Inflammatory macrophage (primary cell): Measurements from ENCODE around the gene RPS6KB2.
A peak's percentile ranks its signal among the peaks of the same experiment; 100 is the strongest.
"Not testable (repeated sequence)": the region's sequence is repeated elsewhere in the genome, so short reads cannot be mapped to it uniquely, and the experiment has no call there.

Experiments used
- DNase-seq, 2 donors: peaks; one replicate each; pipeline ENCODE4 v3.0.0-alpha.2; 2020 to 2022

The RPS6KB2 gene

DNA sequence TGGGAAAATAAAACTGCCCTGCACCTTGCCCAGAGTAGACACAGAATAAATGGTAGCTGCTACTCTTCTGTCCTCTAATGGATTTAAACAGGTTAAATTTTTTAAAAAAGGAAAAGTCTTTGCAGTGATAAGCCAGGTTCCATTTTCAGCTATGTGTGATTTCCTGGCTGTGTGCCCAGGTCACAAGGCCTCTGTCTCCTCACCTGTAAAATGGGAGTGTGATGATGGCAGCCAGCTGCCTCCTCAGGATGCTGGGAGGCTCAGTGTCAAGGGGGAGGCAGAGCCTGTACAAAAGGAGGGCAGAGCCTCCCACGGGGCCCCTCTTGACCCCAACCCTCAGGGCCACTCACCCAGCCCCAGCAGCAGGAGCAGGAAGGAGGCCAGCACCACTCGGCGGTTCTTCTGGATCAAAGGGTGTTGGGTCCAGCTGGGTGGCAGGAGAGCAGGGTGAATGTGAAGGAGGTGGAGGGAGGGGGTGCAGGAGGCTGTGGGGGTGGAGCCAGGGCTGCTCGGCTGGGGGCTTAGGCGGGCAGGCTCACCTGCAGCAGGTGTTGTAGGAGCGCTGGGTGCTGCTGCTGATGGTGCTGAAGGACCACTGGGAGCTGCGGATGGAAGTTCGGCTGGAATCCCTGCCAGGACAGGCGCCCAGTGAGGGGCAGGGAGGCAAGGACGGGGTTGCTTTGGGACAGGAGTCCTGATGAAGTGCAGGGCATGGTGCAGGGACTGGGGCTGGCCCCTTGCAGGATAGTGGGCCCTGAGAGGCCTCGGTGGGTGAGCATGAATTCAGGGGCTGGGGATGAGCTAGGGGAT, 38.9 kb downstream of the RPS6KB2 start:
- no peak for DNase-seq

DNA sequence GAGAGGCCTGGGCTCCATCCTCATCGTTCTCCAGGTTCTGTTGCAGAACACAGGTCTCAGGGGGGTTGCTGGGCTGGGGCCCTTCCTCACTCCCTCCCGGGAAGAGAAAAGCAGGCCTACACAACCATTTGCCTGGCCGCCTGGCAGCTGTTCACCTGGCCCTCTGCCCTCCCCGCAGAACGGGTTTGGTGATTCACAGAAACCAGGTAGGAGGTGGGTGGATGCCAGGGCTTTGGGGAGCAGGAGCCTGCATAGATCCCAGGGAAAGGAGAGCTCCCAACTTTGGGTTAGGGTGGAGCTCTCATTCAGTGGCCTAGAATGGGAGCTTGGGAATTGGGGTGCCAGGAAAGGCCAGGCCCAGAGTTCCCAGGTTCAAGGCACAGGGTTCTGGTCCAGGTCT, 39.8 kb downstream of the RPS6KB2 start:
- DNase-seq = no peak

DNA sequence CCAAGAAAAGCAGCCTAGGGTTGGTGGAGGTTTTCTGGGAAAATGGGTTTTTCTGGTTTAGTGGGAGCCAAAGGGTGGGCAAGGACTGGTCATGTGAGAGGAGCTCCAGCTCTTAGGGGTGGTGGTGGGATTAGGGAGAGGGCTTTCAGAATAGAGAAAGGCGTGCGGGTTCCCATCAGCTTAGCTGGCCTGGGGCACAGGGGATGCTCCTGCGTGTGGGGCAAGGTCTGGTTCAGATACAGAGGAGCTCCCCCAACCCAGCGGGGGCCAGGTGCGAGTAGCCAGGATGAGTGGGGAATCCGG, 40.1 kb downstream of the RPS6KB2 start:
- DNase-seq = no peak

DNA sequence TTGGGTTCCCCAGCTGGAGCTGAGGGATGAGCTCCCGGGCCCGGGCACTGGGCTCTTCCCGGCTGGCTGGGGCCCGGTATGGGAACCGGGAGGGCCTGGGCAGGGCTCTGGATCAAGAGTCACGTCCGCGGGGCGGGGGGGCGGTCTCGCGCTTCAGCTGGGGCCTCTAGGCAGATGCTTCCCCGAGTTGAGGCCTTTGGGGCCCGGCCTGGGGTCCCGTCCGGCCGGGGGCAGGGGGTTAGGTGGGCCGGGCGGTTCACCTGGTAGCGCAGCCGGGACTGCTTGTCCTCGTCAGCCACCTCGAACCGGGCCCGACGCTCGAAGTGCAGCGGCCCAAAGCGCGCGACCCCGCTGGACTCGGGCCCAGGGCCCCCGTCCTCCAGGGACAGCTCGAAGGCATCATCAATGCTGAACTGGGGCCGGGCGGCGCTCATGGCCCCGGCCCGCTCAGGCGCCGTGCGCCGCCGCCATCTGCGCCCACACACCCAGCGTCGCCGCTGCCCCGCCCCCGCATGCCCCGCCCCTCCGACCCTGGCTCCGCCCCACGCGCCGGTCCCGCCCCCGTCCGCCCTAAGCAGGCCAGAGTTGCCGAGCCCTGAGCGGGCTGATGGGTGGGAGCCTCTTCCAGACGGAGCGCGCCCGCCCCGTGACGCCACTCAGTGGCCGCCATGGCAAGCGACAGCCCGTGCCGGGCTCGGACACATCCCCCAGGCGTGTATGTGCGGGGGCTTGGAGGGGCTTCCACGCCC, 40.6 kb downstream of the RPS6KB2 start, which contains the start of gene TMEM134:
Gene TMEM134, minus strand, starts transcription at position 493 of the 749 bp plus-strand sequence. Its CDS starts 59 bp downstream, at position 434.
- peak; percentile 91 to 96 for DNase-seq

DNA sequence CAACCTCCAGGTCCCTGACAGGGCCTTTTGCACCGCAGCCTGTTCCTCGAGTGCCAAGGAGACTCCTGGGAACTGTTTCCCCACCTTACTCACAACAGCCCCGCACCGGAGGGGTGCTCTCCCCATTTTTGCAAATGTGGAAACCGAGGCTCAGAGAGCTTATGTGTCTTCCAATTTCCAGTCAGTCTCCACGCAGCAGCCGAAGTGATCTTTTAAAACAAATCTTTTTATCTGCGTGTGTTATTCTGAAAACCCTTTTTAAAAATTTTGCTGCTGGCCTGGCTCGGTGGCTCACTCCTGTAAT, 41.2 kb downstream of the RPS6KB2 start:
- DNase-seq = peak in 1 of 2 donors; percentile 3

DNA sequence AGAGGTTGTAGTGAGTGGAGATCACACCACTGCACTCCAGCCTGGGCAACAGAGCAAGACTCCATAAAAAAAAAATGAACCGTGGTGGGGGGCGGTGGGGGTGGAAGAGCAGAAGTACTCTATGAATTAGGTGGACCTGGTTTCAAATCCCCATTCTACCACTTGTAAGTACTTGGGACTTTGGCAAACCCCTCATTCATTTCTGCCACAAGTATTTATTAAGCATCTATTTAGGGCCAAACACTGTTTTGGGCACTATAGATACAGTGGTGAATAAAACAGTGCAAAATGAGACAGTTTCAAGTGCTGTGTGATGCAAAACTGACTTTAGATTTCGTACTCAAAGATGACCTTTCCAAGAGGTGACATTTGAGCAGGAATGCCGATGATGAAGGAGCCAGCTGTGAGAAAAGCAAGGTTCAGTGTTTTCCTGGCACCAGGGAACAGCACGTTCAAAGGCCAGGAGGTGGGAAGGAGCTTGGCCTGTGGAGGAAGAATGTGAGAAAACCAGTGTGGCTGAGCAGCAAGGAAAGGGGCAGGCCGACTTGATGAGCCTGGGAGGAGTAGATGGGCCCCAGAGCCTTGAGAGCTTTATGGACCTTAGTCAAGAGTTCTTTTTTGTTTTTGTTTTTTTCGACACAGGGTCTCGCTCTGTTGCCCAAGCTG, 42.2 kb downstream of the RPS6KB2 start:
- no peak for DNase-seq

DNA sequence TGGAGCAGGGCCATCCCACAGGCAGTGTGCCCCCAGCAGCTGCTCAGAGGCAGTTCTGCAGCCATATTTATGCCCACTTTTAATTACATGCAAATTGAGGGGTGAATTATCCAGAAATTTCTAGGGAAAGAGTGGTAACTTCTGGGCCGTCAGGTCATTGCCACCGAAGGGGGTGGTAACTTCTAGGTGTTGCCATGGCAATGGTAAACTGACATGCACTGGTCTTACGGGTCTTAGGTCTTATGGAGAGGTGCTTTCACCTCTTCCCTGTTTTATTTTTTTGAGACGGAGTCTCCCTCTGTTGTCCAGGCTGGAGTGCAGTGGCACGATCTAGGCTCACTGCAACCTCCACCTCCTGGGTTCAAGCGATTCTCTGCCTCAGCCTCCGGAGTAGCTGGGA, 44.6 kb downstream of the RPS6KB2 start:
- DNase-seq = no peak

DNA sequence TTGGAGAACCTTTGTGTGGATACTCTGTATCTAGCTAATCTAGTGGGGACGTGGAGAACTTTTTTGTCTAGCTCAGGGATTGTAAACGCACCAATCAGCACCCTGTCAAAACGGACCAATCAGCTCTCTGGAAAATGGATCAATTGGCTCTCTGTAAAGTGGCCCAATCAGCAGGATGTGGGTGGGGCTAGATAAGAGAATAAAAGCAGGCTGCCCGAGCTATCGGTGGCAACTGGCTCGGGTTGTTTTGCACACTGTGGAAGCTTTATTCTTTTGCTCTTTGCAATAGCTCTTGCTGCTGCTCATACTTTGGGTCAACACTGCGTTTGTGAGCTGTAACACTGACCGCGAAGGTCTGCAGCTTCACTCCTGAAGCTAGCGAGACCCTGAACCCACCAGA, 48.4 kb downstream of the RPS6KB2 start:
- DNase-seq = not testable (repeated sequence)

DNA sequence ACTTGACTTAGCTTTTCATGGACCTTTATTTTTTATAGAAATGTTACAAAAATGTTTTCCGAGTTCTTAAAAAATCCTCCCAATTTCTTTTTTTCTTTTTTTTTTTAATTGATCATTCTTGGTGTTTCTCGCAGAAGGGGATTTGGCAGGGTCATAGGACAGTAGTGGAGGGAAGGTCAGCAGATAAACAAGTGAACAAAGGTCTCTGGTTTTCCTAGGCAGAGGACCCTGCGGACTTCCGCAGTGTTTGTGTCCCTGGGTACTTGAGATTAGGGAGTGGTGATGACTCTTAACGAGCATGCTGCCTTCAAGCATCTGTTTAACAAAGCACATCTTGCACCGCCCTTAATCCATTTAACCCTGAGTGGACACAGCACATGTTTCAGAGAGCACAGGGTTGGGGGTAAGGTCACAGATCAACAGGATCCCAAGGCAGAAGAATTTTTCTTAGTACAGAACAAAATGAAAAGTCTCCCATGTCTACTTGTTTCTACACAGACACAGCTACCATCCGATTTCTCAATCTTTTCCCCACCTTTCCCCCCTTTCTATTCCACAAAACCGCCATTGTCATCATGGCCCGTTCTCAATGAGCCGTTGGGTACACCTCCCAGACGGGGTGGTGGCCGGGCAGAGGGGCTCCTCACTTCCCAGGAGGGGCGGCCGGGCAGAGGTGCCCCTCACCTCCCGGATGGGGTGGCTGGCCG, 49.2 kb downstream of the RPS6KB2 start:
- DNase-seq = not testable (repeated sequence)

DNA sequence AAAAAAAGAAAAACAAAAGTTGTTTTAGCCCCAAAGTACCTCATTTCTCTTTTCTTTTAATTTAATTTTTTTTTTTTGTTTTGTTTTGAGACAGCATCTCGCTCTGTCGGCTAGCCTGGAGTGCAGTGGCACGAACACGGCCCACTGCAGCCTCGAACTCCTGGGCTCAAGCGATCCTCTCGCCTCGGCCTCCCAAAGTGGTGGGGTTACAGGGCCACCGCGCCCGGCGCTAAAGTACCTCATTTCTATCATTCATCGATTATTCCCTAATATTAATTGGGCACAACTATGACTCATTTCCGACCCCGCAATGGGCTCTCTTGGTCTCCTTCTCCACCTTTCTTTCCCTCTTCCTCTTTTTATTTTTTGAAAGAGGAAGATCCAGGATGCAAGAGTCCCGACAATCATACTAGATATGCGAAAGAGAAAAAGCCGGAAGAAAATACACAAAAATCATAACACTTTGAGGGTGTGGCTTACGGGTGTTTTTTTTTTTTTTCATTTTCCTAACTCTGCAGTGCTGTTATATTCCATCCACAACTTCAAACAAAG, 54.1 kb downstream of the RPS6KB2 start:
- peak in 1 of 2 donors; percentile 77 for DNase-seq

DNA sequence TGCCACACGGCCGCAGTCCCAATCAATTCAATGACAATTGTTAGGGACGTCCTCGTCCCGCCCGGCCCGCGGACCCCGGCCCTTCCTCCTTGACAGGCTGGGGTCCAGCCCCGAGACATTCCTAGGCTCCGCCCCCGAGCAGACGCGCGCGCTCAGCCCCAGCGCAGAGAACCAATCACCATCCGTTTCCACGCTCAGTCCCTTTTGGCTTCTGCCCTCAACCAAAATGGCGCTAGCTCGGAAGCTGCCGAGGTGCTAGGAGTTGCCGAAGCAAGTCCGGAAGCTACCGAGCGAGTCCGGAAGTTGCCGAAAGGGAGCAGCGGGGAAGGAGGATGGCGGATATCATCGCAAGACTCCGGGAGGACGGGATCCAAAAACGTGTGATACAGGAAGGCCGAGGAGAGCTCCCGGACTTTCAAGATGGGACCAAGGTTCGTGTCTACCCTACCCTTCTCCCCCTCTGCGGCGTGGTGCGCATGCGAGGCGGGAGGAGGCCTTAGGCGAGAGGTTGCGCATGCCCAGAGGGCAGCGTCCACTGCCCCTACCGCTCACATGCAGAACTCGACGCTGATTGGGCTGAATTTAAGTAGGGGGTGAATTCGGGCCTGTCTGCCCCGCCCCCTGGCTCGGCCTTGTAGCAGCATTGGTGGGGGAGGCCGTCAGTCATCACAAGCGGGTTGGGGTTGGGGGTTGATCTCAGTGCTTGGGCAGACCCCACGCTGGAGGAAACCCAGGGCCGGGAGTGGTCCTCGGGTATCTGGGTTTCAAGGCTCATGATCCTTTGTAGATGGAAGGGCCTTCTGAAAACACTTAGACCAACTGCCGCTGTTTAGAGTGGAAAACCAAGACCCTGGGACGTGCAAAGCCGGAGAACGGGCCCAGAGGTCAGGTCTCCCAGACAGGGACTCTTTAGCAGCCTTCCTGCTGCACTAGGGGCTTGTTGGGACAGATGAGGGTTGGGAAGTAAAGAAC, 54.8 kb downstream of the RPS6KB2 start, which contains the start of gene AIP:
Gene AIP, plus strand, starts transcription at position 200 of the 972 bp plus-strand sequence. Its CDS starts 133 bp downstream, at position 333.
- peak; percentile 99 for DNase-seq

DNA sequence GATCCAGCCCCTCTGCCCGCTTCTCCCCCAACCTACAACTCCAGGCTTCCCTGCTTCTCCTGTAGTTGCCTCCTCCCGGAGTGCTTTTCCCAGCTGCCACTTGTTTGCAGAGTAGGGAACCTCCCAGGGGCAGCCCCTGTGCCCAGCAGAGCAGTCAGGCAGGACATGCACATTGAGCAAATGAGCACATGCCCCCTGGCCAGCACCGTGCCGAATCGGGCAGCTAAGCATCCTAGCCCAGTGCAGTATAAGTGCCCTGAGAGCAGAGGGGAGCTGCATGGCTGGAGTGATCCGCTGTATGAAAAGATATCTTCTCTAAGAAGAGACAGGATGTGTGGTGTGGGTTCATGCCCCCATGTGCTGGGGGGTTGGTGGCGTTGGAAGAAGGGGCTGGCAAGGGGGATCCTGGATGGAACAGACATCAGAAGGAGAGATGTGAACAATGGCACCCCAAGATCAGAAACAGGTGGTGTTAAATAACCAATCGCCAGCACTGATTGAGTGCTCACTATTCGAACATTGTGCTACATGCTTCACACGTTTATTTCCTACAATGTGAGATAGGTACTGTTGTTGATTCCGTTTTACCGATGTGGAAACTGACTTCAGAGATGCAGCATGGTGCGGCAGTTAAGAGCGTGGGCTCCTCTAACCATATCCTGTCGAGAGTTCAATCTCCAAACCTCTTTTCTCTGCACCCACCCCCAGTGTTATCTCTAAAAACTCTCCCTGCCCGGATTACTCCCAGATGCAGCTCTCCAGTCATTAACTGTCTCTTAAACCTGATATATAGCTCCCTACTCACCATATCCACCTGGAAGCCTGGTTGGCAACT, 55.8 kb downstream of the RPS6KB2 start:
- DNase-seq = no peak

DNA sequence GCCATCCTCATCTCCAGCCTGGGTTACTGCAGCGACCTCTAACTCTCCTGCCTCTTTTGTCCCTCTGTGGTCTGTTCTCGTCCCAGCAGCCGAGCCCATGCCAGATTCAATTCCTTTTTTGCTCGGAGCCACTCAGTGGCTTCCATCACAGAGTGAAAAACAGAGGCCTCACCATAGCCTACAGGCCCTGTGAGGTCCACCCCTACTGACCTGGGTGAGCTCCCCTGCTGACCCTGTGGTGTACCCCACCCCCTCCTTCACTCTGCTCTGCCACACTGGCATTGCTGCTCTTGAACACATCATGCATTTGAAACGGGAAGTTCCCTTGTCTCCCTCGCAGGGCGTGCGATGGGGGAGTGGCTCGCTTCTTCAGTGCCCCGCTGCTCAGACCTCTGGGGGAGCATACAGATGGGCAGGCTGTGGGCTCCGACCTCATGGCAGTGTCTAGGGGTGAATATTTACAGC, 56.6 kb downstream of the RPS6KB2 start:
- peak; percentile 60 to 68 for DNase-seq
